Small intestine (tissue), 7 donors: ENCODE data around the gene ZCCHC14. TPM values are rescaled to one million over a fixed set of nuclear protein-coding genes. Genes with fewer than 3 reads are reported as not detected.

Experiments
- DNase-seq, 2 donors: peaks; one replicate each; pipeline versions ENCODE4 v3.0.0 to v3.0.0-alpha.2; 2013
- FAIRE-seq: peaks from 2 replicates; lab custom pipeline; 2012; peaks lifted over from hg19 to GRCh38; lab: Jason Lieb, UNC
- H3K27ac ChIP-seq, 3 donors: one replicate each; pipeline ENCODE4 v1.5.1; 2013; ENCODE audit warnings: low read length in 2 of 3, mild to moderate bottlenecking in 2 of 3, control low read depth in 1 of 3, inconsistent platforms in 1 of 3, low read depth in 1 of 3, moderate library complexity in 1 of 3
- H3K27me3 ChIP-seq, 3 donors: one replicate each; pipeline ENCODE4 v1.6.1; 2013; ENCODE audit warnings: low read length in 3 of 3, inconsistent platforms in 1 of 3; ENCODE audit not compliant: control insufficient read depth in 3 of 3, insufficient read depth in 3 of 3
- H3K36me3 ChIP-seq, 3 donors: one replicate each; pipeline ENCODE4 v1.6.1; 2013; ENCODE audit warnings: low read length in 3 of 3, inconsistent platforms in 1 of 3, low read depth in 1 of 3, mild to moderate bottlenecking in 1 of 3, moderate library complexity in 1 of 3; ENCODE audit not compliant: control insufficient read depth in 3 of 3, insufficient read depth in 2 of 3
- H3K4me1 ChIP-seq, 3 donors: one replicate each; pipeline ENCODE4 v1.6.1; 2013; ENCODE audit warnings: low read length in 2 of 3, inconsistent platforms in 1 of 3, low read depth in 1 of 3, mild to moderate bottlenecking in 1 of 3, moderate library complexity in 1 of 3; ENCODE audit not compliant: control insufficient read depth in 3 of 3, insufficient read depth in 2 of 3
- H3K4me3 ChIP-seq, 3 donors: one replicate each; pipeline ENCODE4 v1.5.1; 2013; ENCODE audit warnings: low read length in 3 of 3, control low read depth in 1 of 3, inconsistent platforms in 1 of 3, low read depth in 1 of 3, mild to moderate bottlenecking in 1 of 3, moderate library complexity in 1 of 3
- H3K9me3 ChIP-seq, 2 donors: one replicate each; pipeline ENCODE4 v1.6.1; 2013; ENCODE audit warnings: low read depth in 1 of 2, low read length in 1 of 2; ENCODE audit not compliant: control insufficient read depth in 2 of 2, insufficient read depth in 1 of 2
- WGBS, 3 donors: extraction: QIAGEN DNeasy Blood & Tissue Kit; methylation state at CpG; one replicate each; pipeline ENCODE4 v1.1.7; 2013; 5-methylcytosine and 5-hydroxymethylcytosine counted together
- polyA plus RNA-seq, 4 donors: library from polyadenylated mRNA; stranded (reverse) in 3 of 4; unstranded in 1 of 4; fragments of 200-250 nt in 3 of 4; fragments of 120-200 nt in 1 of 4; gene quantifications; one replicate each; pipeline versions ENCODE4 v1.2.1 to v1.2.3, GENCODE V29; 2013
- donor health status: healthy with polysubstance abuse.
- donor health status: control.
- donor health status: control.
- donor health status: Bipolar disorder and iron deficiency.
- donor health status: healthy.

Gene ZCCHC14
- polyA plus RNA-seq, 4 donors = 9.2 to 42.8 (median 13.1) TPM

DNA sequence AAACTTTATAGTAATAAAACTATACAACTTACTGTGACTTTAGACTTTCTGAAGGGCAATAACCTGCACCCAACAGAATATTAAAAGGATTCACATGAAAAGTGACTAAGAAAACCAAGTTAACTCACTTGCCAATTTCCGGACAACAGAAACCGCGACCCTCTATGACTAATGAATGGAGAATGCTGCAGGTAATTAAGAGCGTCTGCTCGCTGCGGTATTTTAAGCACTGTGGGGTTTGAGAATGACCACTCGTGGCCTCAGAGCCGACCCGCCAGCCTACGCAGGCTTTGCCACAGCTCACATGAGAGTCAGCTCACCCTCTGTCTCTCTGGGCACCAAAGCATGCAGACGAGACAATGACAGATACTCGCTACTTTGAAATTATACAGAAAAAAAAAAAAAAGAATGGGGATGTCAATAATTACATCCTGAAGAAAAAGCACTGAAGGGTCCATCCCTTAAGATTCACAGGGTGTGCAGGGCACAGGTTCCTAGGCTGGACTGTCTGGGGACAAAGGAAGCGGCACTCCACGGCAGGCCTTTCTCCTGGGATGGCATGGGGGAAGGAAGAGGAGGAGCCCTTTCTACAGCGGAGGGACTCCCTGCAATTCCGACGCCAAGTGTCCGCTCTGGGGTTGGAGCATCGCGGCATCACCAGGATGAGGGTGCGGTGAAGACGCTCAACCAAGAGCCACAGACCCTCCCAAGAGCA is 35.0 kb downstream of the ZCCHC14 start:
- H3K4me3 ChIP-seq = no peak overlapping the region
- peak overlapping the region in 2 of 3 donors; percentile 44 to 89 for H3K27ac ChIP-seq
- peaks cover 0 to 53% (median 5%) of the 10 kb centered on the region in 3 donors for H3K36me3 ChIP-seq
- H3K9me3 ChIP-seq = no peaks in the 10 kb centered on the region
- WGBS, 3 donors = 63 to 65% (median 64%) methylated on average over 22 of the region's 22 CpGs
- peaks cover 0 to 28% (median 6%) of the 10 kb centered on the region in 3 donors for H3K4me1 ChIP-seq
- no peak for FAIRE-seq
- no peaks in the 10 kb centered on the region for H3K27me3 ChIP-seq
- peak in 1 of 2 donors; percentile 72 for DNase-seq

DNA sequence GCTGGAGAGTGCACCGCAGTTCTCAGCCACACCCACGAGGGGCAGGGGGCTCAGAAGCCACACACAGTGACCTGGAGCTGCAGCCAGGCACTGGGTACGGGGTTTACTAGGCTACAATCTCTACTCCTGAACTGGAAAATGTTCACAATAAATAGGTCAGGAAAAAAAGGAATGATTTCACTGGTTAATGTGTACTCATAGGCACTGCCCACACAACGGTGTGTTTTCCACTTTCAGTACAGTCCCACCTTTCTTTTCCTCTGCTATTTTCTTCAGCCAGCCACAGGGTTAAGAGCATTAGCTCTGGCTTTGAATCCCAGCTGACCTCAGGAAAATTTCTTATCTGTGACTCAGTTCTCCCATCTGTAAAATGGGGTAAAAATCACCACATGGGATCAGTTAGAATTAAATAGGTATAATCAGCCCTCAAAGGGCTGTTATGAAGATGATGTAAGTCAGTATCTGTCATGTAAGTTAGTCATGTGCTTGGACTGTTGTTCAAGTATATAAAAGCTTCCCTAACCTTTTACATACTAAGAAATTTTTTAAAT is 35.7 kb downstream of the ZCCHC14 start:
- Histone ChIP-seq H3K9me3 (no peaks in the 10 kb centered on the region), H3K27ac (peak overlapping the region; percentile 32 to 89 (median 65)), H3K4me1 (peaks cover 0 to 28% (median 6%) of the 10 kb centered on the region in 3 donors), H3K4me3 (no peak overlapping the region), H3K27me3 (no peaks in the 10 kb centered on the region), H3K36me3 (peaks cover 0 to 57% (median 6%) of the 10 kb centered on the region in 3 donors)
- DNase-seq (peak; percentile 20 to 60), FAIRE-seq (no peak)
- 13 to 50% (median 31%) methylated on average over 4 of the region's 4 CpGs for WGBS, 3 donors

DNA sequence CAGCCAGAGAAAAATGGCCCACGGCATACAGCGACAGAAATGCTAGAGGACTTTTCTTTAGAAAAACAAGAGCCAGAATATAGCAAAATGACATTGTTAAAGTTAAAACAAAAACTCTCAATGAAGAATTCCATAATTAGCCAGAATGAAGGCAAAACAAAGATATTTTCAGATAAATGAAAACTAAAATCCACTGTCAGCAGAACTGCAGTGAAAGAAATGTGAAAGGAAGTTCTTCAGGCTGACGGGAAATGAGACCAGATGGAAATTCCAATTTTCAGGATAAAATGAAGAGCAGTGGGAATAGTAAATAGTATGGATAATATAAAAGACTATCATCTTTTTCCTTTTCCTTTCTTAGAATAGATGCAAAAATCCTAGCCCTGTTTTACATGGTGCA is 38.4 kb downstream of the ZCCHC14 start:
- Histone ChIP-seq H3K27ac (no peak overlapping the region), H3K27me3 (no peaks in the 10 kb centered on the region), H3K36me3 (peaks cover 0 to 65% (median 6%) of the 10 kb centered on the region in 3 donors), H3K4me3 (no peak overlapping the region), H3K4me1 (peaks cover 0 to 23% (median 6%) of the 10 kb centered on the region in 3 donors), H3K9me3 (no peaks in the 10 kb centered on the region)
- WGBS, 3 donors = 94 to 96% (median 95%) methylated on average over 3 of the region's 3 CpGs
- no peak for DNase-seq
- FAIRE-seq = no peak

DNA sequence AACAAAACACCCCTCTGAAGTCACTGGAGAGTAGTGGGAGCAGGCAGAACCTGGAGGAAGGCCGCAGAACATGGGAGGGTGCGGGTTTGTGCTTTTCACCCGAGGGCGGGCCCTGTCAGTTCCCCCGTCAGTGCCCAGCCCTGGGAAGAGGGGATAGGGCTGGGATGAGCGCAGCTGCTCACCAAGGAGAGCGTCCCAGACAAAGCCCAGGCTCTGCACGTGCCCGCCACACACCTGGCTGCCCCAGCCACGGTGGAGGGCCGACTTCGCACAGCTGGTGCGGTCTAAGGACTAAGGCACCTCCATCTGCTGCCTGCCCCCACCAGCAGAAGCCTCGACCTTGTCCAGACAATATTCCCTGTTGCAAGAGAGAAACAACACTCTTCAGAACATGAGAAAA is 39.5 kb downstream of the ZCCHC14 start:
- no peak for DNase-seq

DNA sequence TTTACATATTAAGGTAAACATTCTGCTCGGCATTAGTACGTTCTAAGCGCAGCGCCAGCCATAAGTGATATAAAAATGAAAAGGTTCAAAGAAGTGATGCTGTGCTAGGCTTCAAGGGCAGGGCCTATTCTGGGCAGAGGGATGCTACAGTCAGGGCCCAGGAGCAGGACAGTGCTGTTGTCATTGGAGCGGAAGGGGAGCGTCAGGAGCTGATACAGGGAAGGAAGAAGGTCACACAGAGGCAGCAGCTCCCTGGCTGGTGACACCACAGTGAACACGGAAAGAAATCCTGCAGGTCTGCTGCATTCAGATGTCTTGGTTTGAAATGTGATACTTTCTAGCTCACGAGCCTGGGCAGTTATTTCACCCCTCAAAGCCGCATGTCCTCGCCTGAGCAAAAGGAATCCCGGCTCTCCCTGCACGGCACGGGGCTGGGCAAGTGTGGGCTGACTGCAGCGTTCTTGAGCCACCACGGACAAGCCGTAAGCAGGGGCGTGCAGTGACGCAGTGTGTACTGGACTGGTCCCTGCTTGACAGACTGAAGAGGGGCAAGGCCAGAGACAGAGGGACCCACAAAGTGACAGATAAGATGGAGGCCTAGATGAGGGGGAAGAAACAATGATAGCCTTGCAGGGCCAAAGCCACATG is 41.1 kb downstream of the ZCCHC14 start:
- H3K36me3 ChIP-seq = peaks cover 0 to 62% (median 15%) of the 10 kb centered on the region in 3 donors
- WGBS, 3 donors = 89 to 92% (median 90%) methylated on average over 18 of the region's 18 CpGs
- FAIRE-seq = no peak

More for the DNA sequence above, 39.5 kb downstream of the ZCCHC14 start:
- peaks cover 0 to 64% (median 9%) of the 10 kb centered on the region in 3 donors for H3K36me3 ChIP-seq
- no peaks in the 10 kb centered on the region for H3K27me3 ChIP-seq
- H3K4me3 ChIP-seq = no peak overlapping the region
- H3K4me1 ChIP-seq = peaks cover 0 to 19% (median 6%) of the 10 kb centered on the region in 3 donors
- H3K9me3 ChIP-seq = no peaks in the 10 kb centered on the region
- FAIRE-seq = no peak
- 88 to 89% (median 88%) methylated on average over 13 to 14 of the region's 14 CpGs for WGBS, 3 donors
- H3K27ac ChIP-seq = no peak overlapping the region

DNA sequence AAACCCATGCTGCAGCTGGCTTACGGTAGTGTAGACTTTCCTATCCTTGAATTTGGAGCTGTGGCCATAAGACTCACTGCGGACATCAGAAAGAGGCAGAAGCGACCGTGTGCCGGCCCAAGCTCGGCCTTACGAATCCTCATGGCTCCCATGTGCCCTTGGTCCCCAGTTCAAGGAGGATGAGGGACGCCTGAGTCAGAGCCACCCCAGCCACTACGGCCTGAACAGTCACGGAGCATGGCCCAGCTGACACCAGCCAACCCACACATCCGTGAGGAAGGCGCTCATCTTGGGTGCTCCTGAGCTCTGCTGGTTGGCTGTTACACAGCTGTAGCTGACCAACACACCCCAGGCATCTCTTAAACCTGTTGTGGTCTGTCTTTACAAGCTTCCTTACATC is 44.0 kb downstream of the ZCCHC14 start:
- Histone ChIP-seq H3K4me1 (no peaks in the 10 kb centered on the region), H3K27ac (no peak overlapping the region), H3K9me3 (peaks cover 0 to 10% of the 10 kb centered on the region in 2 donors), H3K27me3 (no peaks in the 10 kb centered on the region), H3K36me3 (peaks cover 0 to 65% (median 16%) of the 10 kb centered on the region in 3 donors), H3K4me3 (no peak overlapping the region)
- FAIRE-seq = no peak
- DNase-seq = no peak
- 95 to 98% (median 96%) methylated on average over 12 of the region's 12 CpGs for WGBS, 3 donors

More for the DNA sequence above, 41.1 kb downstream of the ZCCHC14 start:
- Histone ChIP-seq H3K4me1 (peaks cover 0 to 7% (median 0%) of the 10 kb centered on the region in 3 donors), H3K9me3 (no peaks in the 10 kb centered on the region), H3K27me3 (no peaks in the 10 kb centered on the region), H3K27ac (no peak overlapping the region), H3K4me3 (no peak overlapping the region)
- no peak for DNase-seq

DNA sequence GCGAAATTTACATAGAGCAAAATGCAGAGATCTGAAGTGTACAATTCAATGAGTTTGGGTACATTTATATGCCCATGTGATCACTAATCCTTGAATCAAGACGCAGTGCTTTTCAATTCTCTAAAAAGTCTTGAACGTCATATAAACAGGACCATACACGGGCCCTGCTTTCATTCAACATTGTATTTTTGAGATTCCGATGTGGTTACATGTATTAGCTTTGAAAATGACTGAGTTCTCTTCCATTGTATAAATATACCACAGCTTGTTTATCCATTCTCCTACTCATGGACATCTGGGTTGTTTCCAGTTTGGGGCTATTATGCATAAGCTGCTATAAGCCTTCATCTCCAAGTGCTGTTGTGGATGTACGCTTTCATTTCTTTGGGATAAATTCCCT is 45.5 kb downstream of the ZCCHC14 start:
- no peaks in the 10 kb centered on the region for H3K4me1 ChIP-seq
- FAIRE-seq (no peak), DNase-seq (no peak)
- peak overlapping the region in 2 of 3 donors; percentile 60 to 88 for H3K27ac ChIP-seq
- no peaks in the 10 kb centered on the region for H3K27me3 ChIP-seq
- peaks cover 0 to 60% (median 17%) of the 10 kb centered on the region in 3 donors for H3K36me3 ChIP-seq
- H3K4me3 ChIP-seq = no peak overlapping the region
- WGBS, 3 donors = 69 to 96% (median 89%) methylated on average over 6 of the region's 6 CpGs
- H3K9me3 ChIP-seq = peaks cover 0 to 16% of the 10 kb centered on the region in 2 donors

DNA sequence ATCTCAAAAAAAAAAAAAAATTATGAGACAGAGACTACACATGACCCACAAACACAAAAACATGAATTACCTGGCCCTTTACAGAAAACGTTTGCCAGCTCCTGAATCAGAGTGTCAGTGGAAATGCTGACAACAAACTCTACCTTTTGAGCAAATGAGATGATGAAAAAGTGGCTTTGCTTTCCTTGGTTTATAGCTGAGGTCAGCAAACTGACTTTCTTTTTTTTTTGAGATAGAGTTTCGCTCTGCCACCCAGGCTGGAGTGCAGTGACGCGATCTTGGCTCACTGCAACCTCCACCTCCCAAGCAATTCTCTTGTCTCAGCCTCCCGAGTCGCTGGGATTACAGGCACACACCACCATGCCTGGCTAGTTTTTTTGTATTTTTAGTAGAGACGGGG is 46.3 kb downstream of the ZCCHC14 start:
- 89 to 96% (median 90%) methylated on average over 7 of the region's 7 CpGs for WGBS, 3 donors
- no peak for FAIRE-seq
- H3K4me3 ChIP-seq = no peak overlapping the region
- peaks cover 0 to 59% (median 13%) of the 10 kb centered on the region in 3 donors for H3K36me3 ChIP-seq
- H3K9me3 ChIP-seq = peaks cover 0 to 16% of the 10 kb centered on the region in 2 donors
- no peak for DNase-seq
- H3K4me1 ChIP-seq = no peaks in the 10 kb centered on the region
- H3K27ac ChIP-seq = peak overlapping the region in 2 of 3 donors; percentile 60 to 88
- no peaks in the 10 kb centered on the region for H3K27me3 ChIP-seq
